ENCODE results near the gene ISG20. TPM values are rescaled to one million over a fixed set of nuclear protein-coding genes. Genes with fewer than 3 reads are reported as not detected.

The ISG20 gene
- polyA plus RNA-seq, 2 of the 4 experiments (the other 2 are of a cell fraction) = 7.2 to 47.4 TPM

DNA sequence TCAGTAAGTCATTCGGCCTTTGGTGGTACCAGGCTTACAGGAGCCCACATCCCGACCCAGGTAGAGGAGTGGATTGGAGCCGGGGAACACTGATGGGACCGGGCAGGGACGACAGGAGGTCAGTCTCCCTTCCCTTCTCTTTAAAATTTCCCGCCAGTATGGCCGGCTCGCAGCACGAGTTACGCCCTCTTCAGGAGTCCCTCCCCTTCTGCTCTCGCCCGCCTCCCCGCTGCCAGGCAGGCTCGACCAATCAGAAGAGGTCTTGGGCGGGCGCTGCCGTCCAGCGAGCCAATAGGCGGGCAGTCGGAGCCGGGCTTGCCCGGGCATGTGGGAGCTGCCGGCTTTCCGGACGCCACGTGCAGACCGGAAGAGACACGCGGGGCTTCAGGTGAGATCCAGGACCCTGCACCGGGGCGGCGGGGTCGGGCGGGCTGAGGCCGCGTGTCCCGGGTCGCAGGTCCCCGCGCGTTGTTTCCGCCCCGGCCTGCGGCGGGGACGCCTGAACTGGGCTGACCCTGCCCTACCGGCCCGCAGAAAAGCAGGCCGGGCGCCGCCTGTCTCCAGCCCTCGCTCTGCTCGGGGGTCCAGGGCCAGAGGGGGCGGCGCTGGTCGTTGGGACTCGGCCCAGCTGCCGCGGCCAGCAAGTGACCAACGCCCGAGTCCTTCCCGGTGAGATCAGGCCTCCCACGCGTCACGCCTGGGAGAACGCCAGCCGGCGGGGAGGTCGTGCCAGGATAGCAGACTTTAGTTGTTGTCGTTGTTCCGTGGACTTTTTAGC, 17.6 kb upstream of the ISG20 start, which contains the start of gene AEN (continued):
- TF ChIP-seq ESRRA (IDR thresholded peaks at IDR 0.05; ENCODE audit: borderline replicate concordance, low read length) = no peak
- no peak for TF ChIP-seq TFCP2L1 (CRISPR knock-in tag; IDR thresholded peaks at IDR 0.05)
- TF ChIP-seq CHD2 (IDR thresholded peaks at IDR 0.05; ENCODE audit: low read length, partially characterized antibody) = no peak
- peak; percentile 42; the same call in 1 of the 2 replicates for TF ChIP-seq GATA3 (IDR thresholded peaks at IDR 0.05; ENCODE audit: borderline replicate concordance)
- peak; percentile 86 to 97 for TF ChIP-seq JUN (IDR thresholded peaks at IDR 0.05)
- peak; percentile 100 for TF ChIP-seq TP53 (CRISPR knock-in tag; IDR thresholded peaks at IDR 0.05)
- no peak for TF ChIP-seq POLR2AphosphoS2 (conservative IDR thresholded peaks at IDR 0.05; ENCODE audit: low read length)
- no peak for TF ChIP-seq ZFP36 (IDR thresholded peaks at IDR 0.05; ENCODE audit: borderline replicate concordance, partially characterized antibody)
- peak; percentile 72 for TF ChIP-seq NPAS2 (CRISPR knock-in tag; IDR thresholded peaks at IDR 0.05; ENCODE audit: borderline replicate concordance)
- no peak for TF ChIP-seq MAZ (IDR thresholded peaks at IDR 0.05; ENCODE audit: borderline replicate concordance, low read depth, low read length)
- no peak for TF ChIP-seq CBX8 (IDR thresholded peaks at IDR 0.05)
- TF ChIP-seq FOSL2 (IDR thresholded peaks at IDR 0.05) = no peak
- TF ChIP-seq FOSL2 (CRISPR knock-in tag; IDR thresholded peaks at IDR 0.05) = 0 out of 2 replicates have a peak, but pooled peaks have one; percentile 4
- TF ChIP-seq, protein P1, sequence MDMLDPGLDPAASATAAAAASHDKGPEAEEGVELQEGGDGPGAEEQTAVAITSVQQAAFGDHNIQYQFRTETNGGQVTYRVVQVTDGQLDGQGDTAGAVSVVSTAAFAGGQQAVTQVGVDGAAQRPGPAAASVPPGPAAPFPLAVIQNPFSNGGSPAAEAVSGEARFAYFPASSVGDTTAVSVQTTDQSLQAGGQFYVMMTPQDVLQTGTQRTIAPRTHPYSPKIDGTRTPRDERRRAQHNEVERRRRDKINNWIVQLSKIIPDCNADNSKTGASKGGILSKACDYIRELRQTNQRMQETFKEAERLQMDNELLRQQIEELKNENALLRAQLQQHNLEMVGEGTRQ (IDR thresholded peaks at IDR 0.05) = peak; percentile 74
- TF ChIP-seq KDM1A (IDR thresholded peaks at IDR 0.05; ENCODE audit: low read depth) = no peak
- TF ChIP-seq, protein P2, sequence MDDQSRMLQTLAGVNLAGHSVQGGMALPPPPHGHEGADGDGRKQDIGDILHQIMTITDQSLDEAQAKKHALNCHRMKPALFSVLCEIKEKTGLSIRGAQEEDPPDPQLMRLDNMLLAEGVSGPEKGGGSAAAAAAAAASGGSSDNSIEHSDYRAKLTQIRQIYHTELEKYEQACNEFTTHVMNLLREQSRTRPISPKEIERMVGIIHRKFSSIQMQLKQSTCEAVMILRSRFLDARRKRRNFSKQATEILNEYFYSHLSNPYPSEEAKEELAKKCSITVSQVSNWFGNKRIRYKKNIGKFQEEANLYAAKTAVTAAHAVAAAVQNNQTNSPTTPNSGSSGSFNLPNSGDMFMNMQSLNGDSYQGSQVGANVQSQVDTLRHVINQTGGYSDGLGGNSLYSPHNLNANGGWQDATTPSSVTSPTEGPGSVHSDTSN (IDR thresholded peaks at IDR 0.05) = no peak; the same call in 1 of the 2 replicates
- TF ChIP-seq, protein P3, sequence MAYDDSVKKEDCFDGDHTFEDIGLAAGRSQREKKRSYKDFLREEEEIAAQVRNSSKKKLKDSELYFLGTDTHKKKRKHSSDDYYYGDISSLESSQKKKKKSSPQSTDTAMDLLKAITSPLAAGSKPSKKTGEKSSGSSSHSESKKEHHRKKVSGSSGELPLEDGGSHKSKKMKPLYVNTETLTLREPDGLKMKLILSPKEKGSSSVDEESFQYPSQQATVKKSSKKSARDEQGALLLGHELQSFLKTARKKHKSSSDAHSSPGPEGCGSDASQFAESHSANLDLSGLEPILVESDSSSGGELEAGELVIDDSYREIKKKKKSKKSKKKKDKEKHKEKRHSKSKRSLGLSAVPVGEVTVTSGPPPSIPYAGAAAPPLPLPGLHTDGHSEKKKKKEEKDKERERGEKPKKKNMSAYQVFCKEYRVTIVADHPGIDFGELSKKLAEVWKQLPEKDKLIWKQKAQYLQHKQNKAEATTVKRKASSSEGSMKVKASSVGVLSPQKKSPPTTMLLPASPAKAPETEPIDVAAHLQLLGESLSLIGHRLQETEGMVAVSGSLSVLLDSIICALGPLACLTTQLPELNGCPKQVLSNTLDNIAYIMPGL (CRISPR knock-in tag; IDR thresholded peaks at IDR 0.05; ENCODE audit: borderline replicate concordance) = no peak
- TF ChIP-seq EP300 (IDR thresholded peaks at IDR 0.05) = no peak
- no peak for TF ChIP-seq FOSB (CRISPR knock-in tag; IDR thresholded peaks at IDR 0.05)
- TF ChIP-seq NFE2L2 (conservative IDR thresholded peaks at IDR 0.05; ENCODE audit: low read length) = no peak
- TF ChIP-seq FOXS1 (CRISPR knock-in tag; IDR thresholded peaks at IDR 0.05) = no peak
- TF ChIP-seq BHLHE40 (IDR thresholded peaks at IDR 0.05; ENCODE audit: low read depth, low read length) = peak; percentile 42
- no peak for TF ChIP-seq ZC3H11A (IDR thresholded peaks at IDR 0.05)
- TF ChIP-seq, protein P4, sequence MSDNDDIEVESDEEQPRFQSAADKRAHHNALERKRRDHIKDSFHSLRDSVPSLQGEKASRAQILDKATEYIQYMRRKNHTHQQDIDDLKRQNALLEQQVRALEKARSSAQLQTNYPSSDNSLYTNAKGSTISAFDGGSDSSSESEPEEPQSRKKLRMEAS (IDR thresholded peaks at IDR 0.05) = peak; percentile 100
- no peak for TF ChIP-seq CBX2 (IDR thresholded peaks at IDR 0.05; ENCODE audit: borderline replicate concordance, low read depth)
- TF ChIP-seq SMC3 (IDR thresholded peaks at IDR 0.05) = no peak
- no peak for TF ChIP-seq RNF2 (IDR thresholded peaks at IDR 0.05; ENCODE audit: borderline replicate concordance, low read depth)
- TF ChIP-seq PHF8 (IDR thresholded peaks at IDR 0.05; ENCODE audit: borderline replicate concordance, low read depth) = peak; percentile 81
- TF ChIP-seq, protein P5, sequence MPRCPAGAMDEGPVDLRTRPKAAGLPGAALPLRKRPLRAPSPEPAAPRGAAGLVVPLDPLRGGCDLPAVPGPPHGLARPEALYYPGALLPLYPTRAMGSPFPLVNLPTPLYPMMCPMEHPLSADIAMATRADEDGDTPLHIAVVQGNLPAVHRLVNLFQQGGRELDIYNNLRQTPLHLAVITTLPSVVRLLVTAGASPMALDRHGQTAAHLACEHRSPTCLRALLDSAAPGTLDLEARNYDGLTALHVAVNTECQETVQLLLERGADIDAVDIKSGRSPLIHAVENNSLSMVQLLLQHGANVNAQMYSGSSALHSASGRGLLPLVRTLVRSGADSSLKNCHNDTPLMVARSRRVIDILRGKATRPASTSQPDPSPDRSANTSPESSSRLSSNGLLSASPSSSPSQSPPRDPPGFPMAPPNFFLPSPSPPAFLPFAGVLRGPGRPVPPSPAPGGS (IDR thresholded peaks at IDR 0.05) = peak; percentile 92
- TF ChIP-seq RCOR1 (IDR thresholded peaks at IDR 0.05; ENCODE audit: low read depth, low read length) = no peak
- TF ChIP-seq POLR2A (IDR thresholded peaks at IDR 0.05; ENCODE audit: low read length) = peak; percentile 65
- no peak for TF ChIP-seq CEBPB (IDR thresholded peaks at IDR 0.05)
- TF ChIP-seq, protein P6, sequence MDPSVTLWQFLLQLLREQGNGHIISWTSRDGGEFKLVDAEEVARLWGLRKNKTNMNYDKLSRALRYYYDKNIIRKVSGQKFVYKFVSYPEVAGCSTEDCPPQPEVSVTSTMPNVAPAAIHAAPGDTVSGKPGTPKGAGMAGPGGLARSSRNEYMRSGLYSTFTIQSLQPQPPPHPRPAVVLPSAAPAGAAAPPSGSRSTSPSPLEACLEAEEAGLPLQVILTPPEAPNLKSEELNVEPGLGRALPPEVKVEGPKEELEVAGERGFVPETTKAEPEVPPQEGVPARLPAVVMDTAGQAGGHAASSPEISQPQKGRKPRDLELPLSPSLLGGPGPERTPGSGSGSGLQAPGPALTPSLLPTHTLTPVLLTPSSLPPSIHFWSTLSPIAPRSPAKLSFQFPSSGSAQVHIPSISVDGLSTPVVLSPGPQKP (IDR thresholded peaks at IDR 0.05; ENCODE audit: low read depth, low read length) = no peak
- no peak for TF ChIP-seq EHF (CRISPR knock-in tag; IDR thresholded peaks at IDR 0.05)
- no peak for TF ChIP-seq HOXB5 (CRISPR knock-in tag; IDR thresholded peaks at IDR 0.05)
- no peak for TF ChIP-seq RFX5 (IDR thresholded peaks at IDR 0.05)
- TF ChIP-seq, protein P7, sequence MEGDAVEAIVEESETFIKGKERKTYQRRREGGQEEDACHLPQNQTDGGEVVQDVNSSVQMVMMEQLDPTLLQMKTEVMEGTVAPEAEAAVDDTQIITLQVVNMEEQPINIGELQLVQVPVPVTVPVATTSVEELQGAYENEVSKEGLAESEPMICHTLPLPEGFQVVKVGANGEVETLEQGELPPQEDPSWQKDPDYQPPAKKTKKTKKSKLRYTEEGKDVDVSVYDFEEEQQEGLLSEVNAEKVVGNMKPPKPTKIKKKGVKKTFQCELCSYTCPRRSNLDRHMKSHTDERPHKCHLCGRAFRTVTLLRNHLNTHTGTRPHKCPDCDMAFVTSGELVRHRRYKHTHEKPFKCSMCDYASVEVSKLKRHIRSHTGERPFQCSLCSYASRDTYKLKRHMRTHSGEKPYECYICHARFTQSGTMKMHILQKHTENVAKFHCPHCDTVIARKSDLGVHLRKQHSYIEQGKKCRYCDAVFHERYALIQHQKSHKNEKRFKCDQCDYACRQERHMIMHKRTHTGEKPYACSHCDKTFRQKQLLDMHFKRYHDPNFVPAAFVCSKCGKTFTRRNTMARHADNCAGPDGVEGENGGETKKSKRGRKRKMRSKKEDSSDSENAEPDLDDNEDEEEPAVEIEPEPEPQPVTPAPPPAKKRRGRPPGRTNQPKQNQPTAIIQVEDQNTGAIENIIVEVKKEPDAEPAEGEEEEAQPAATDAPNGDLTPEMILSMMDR (IDR thresholded peaks at IDR 0.05) = no peak

All from A549 (cell line).